SK-MEL-5 (cell line): ENCODE data around the gene RBMS1. TPM values are rescaled to one million over a fixed set of nuclear protein-coding genes. Genes with fewer than 3 reads are reported as not detected.

ENCODE experiments used
- DNase-seq: peaks from one replicate; pipeline ENCODE4 v3.0.0-alpha.2; 2016; ENCODE audit warnings: low read depth, low spot score
- in situ Hi-C: cut with HindIII; loops from 2 replicates; pipeline ENCODE4 v1.10.0; 2016; ENCODE audit warnings: low sequenced_read_pairs, high pct_unique_total_duplicates, low pct_unique_long_range_greater_than_20kb
- total RNA-seq: library from RNA; depleted of rRNA; stranded (reverse); fragments of >200 nt; shearing (Covaris generic); gene quantifications from 2 replicates; pipeline ENCODE4 v1.2.3, GENCODE V29; 2014

RBMS1 gene
- total RNA-seq, 1 experiment from 2014 or later = 56.8 TPM

DNA sequence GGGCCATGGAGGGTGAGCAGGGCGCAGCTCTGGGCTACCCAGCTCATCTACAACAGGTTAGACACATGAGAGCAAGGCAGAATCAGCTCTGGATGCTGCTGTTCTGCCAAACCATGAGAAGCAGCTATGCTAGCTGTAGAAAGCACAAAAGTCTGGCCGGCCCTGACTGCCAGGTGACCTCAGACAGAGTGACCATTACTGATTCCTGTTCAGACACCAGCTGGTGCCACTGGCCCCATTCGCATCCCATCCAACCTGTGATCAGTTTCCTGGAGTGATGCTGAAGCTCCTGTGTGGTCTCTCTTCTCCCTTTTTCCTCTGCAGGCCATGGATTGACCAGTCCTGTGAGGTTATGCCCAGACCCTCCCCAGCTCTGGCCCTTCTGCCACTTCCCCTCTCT is 14.3 kb downstream of the RBMS1 start:
- no peak for DNase-seq
- in situ Hi-C loops = no loop called here

DNA sequence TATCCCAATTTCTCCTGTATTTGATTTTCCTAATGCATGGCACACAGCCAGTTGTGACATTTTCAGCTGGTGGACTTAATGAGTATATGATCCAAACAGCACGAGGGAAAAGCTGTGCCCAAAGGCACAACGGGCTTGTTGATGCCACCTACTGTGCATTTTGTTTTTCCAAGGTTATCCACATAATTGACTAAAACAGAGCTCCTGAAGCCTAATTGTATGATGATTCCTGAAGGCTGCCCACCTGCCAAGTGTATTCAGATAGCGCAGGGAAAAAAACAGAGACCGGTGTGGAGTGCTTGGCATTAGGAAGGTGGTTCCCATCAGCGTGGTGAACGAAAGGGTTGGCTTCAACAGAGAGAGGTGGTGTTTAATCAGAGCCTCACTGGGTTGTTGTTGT is 14.9 kb downstream of the RBMS1 start:
- in situ Hi-C loops = no loop called here

DNA sequence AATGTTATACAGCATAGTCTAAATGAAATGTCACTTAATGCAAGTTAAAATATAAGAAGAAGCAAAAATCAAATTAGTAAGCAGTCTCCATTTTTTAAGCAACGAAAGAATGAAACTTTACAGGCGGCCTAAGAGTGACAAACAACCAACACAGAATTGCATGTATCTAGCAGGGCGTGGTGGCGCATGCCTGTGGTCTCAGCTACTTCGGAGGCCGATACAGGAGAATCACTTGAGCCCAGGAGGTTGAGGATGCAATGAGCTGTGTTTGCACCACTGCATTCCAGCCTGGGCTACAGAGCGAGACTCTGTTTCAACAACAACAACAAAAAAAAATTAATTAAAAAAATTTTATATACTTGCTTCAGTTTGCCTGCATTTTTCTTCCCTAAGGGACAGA is 16.6 kb downstream of the RBMS1 start:
- in situ Hi-C loops = no loop called here
- DNase-seq = no peak

More for the DNA sequence above, 14.9 kb downstream of the RBMS1 start:
- DNase-seq = no peak

DNA sequence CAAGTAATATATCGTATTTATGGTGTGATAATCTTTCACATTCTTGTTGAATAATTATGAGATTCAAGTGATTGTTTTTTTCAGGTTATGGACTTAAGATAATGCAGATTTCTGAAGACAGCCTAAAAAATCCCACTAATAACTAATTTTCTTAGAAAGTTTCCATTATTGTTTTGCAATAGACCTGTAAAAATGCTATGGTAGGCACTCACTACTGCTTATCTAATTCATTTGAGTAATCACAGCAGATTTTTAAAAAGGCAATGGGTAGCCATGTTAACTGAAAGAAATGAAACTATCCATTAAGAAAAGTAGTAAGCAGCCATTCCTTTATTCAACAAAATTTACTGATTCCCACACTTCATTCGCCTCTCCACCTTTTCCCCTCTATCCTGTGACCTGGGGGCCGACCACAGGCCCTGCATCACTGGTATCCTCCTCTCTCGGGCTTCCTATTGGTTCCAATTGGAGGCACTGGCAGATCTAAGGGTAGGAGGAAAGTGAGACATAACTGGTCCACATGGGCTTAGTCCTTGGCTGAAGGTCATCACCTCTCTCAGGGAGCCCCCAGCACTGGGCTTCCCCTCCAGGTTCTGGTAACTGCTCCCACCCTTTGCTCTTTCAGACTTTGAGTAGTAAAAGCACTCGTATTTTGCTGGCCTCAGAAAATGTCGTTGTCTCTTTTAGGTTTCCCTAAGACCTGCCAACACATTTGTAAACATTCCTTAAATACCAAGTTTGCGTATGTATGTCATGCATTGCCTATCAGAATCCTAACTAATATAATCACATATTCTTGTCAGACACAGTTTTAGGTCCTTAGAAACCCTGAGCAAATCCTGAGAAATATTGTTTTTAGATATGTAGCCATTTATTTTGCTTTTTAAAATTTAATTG is 18.5 kb downstream of the RBMS1 start:
- no peak for DNase-seq
- in situ Hi-C loops = no loop called here

DNA sequence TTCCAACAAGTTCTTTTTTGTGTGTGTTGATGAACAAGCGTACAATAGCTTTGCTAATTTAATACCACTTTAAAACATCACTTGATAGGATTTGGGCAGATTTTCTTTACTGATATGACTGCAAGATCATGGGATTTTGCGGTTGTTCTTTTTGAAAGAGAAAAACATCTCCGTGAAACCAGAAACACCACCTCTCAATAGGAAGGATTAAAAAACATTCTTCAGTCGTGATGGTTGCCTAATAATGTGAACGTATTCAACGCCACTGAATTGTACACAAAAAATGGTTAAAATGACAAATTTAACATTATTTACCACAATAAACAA is 19.3 kb downstream of the RBMS1 start:
- DNase-seq = no peak
- in situ Hi-C loops = no loop called here

DNA sequence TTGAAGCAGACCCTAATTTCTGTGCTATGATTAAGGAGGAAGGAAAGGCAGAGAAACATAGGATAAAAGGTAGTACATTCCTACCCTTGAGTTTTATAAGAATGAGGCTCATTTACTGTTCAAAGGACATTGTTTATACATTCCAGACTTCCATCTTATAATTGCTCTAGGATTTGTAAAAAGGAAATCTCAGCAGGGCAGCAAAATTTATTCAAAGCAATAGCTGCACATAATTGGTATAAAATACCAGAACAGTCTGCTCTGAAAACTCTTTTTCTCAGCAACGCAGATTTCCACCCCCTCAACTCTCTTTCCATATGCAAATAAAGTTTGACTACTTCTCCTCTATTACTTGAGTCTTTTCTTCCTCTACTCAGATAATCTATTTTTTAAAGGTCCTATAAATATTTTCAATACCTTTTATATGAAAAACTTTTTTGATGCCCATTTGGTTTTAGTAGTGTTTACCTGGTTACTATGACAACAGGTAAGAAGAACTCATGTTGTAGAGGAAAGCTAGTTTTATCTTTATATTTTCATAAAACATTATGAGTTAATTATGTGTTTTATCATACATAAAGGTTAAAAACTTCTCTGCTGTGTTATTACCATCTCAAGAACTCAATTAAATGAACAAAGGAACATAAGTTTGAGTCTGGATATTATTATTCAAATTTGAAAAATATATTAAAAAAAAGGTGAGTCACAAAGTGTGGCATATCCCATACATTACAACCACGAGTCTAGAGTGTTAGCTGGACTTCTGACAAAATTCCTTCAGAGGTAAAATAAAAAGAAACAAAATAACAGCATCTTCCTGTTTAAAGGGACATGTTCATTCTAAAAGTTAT is 19.9 kb downstream of the RBMS1 start:
- in situ Hi-C loops = no loop called here
- no peak for DNase-seq

DNA sequence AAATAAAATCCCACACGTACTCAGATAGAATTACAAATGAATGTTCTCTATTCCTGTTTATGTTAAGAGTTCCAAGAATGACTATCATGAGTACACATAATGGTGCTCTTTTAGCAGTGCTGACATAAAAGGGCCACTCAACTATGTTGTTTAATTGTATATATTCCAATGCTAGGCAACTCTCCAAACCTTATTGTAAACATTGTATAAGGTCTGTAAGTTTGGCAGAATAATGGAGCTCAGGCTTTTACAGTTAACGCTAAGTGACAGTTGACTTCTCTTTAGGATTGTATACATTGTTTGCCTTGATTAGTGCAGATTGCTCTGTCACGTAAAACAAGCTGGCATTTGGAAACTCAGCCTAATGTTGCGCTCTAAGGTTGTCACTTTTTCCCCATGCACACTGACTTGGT is 20.8 kb downstream of the RBMS1 start:
- in situ Hi-C loops = no loop called here
- peak; percentile 52 for DNase-seq

DNA sequence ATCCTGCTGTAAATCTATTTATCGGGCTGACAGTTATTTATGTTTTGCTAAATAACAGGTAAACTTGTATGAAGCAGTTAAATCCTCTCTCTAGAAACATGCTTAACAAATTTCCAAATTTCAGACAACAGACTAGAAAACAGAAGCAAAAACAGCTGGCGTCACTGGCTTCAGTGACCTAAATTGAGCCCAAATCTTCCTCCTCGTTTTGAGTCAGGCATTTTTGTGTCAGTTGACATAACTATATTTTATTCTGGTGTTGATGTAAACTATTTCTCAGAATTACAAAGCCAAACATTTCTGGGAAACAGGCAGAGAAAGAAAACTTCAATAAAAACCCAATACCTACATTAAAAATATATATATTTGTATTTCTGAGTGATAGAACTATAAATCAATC is 21.7 kb downstream of the RBMS1 start:
- DNase-seq = no peak

DNA sequence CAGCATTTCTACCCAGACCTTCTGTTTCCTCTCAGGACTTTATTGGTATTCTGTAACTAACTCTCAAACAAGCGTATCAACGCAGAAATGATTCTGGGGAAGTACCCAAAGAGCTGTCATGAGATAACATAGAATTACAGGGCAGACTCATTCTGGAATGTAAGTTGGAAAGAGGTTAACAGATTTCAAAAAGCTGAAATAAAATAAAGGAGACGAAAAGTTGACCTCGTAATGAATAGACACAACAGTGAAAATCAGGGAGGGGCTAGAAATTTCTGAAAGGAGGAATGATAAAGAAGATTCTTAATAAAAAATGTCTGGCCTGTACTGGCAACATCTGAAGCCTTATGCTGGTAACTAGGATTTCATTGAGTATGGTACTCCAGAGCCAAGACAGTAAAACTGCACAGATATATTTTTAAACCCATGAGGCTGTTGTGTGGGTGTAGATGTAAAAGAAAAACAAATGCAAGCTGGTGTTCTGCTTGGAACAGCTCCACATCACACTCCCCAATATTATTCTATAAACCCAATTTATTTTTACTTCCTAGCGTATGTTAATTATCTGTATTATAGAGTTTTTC is 23.9 kb downstream of the RBMS1 start:
- in situ Hi-C loops = no loop called here
- no peak for DNase-seq

More for the DNA sequence above, 21.7 kb downstream of the RBMS1 start:
- in situ Hi-C loops = no loop called here

DNA sequence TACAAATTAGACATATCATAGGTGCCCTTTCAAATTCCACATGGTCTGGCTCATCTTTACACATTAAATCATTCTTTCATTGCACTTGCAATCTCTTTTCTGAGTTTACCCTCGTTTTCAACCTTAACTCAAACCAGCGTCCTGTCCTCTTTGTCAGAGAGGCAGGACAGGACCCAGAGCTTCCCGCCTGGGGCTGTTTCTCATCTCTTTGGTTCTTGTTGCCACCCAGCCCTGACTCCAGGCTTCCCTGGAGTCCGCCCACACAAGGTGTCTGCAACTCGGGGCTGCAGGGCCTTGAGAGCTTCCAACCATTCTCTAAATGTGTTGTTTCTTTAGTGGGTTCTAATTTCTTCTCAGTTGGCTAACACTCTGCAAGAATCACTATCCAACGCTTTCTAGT is 24.4 kb downstream of the RBMS1 start:
- in situ Hi-C loops = no loop called here
- DNase-seq = no peak

DNA sequence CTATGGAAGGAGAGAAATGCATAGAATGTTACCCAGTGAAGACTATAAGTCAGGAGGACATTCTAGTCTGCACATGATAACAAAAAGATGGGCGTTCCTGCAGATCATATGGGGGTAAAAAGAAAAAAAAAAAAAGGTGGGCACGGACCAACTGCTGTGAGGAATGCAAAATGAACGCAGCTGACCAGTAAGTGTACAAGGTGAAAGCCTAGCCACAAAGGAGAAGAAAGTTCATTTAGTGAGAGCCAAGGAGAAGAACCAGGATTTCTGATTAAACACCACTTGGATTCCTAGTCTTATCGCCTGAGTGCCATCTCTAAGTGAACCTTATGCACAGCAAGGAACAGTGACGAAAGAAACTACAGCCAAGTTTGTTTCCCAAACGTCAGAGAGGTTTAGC is 26.5 kb downstream of the RBMS1 start:
- no peak for DNase-seq
- in situ Hi-C loops = no loop called here

DNA sequence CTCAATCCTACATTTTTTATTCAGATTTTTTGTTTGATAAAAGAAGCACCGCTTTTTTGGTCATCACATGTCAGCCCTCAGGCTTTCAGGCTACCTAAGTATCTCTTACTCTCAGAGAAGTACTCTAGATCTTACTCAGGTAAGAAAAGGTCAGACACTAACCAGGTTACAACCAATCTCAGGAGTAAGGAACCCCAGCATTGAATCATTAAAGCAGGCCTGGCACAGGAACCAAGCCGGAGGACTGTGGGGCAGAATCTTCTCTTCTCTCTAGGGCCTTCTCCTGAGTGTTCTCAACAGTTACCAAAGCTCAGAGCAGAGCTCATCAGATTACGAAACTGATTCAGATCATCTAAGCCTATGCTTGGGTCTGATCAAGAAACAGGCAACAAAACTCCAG is 28.2 kb downstream of the RBMS1 start:
- in situ Hi-C loops = no loop called here
- DNase-seq = no peak

DNA sequence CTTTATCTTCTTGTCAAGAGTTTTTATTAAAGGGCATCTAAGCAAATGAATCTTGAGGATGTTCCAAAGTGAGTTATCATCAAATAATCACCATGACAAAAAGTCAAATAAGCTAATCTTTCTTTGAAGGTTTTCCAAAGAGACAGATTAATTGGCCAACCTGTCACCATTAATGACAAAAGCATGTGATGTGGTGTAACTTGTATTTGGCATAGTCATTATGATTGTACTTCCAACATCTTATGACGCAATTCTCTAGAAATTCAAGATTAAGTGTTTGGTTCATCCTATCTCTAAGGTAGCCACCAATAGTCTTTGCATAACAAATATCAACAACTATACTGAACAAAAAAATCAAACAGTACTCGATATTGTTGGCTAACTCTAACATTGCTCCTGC is 28.6 kb downstream of the RBMS1 start:
- no peak for DNase-seq
- in situ Hi-C loops = no loop called here

DNA sequence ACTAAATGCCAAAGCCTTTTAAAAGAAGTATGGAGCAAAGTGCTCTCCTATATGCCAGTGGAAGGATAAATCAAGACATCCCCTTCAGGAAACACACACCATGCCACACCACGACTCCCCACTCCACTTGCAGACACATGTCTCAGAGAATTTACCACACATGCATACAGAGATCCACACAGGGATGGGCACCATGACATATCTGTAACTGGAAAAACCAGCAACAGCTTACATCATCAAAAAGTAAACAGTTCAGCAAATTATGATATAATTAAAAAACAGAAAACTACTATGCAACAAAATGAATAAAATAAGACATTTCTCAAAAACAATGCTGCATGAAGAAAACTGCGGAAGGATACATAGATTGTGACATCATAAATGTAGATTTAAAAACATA is 29.6 kb downstream of the RBMS1 start:
- no peak for DNase-seq
- in situ Hi-C loops = no loop called here

DNA sequence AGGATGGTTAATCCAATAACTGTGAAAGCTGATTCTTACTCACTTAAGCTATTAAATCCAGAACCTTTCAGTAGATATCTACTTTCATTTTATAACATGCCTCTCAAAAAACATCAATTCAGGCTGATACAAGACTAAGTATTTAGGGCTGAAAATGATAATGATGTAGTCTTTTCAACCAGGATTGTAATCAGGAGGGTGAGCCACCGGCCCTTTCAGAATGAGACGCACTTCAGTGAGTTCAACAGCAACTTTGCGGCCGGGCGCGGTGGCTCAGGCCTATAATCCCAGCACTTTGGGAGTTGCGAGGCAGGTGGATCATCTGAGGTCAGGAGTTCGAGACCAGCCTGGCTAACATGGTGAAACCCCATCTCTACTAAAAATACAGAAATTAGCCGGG is 30.4 kb downstream of the RBMS1 start:
- in situ Hi-C loops = no loop called here
- DNase-seq = no peak

DNA sequence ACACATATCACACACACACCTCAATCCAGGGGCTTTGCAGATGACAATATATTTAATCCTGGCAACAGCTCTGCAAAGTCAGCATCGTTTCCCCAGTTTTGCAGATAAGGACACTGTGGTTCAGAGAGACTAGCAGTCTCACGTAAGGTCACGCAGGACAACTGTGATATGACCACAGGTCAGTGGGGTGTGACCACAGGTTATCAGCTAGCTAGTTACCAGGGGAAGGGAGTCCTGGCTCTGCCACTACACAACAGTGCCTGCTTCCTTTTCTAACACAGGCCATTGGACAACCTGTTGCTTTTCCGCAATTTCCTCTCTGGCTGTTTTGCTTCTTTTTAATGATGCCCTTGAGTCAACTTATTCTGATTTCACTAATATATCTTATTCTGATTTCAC is 33.3 kb downstream of the RBMS1 start:
- in situ Hi-C loops = no loop called here
- DNase-seq = no peak

DNA sequence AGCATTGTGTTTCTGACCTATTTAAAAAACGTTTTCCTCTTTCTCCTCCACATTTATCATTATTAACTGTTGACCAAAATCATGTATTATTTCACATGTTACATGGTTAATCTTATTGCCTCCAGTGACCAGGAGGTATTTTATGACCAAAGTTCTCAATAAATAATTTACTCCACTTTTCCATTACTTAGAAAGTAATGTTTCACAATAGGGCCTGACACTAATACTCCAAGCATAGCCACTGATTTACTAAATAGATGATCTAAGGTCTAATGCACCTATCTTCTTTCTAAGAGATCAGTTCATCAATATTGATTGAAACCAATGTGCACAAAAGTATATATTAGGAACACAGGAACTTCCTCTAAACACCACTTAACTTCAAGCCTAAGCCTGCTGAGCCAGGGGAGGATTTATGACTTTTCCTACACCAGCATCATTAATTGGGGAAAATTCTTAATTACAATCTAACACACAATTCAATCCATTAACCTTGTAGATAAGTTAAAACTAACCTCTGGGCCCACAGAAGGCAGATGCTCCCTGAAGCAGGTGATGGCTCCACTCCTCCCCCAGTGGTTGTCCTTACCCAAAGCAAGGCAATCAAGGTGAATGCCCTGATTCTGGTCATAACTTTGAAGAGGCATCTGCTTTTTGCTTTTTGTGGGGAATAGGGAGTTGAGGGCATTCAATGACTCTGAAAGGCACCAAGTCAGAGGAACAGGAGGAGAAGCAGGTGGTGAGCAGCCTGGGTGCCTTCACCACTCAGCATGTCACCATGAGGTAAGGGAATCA is 33.9 kb downstream of the RBMS1 start:
- DNase-seq = no peak
- in situ Hi-C loops = no loop called here
